GM21737 (cell line): ENCODE data around the gene GYPB.
"Not testable (repeated sequence)": the region's sequence is repeated elsewhere in the genome, so short reads cannot be mapped to it uniquely, and the experiment has no call there.

ENCODE experiments used
- ATAC-seq: cut with Tn5 transposase; IDR thresholded peaks from one replicate; pipeline ENCODE4 v1.9.1; 2021; ENCODE audit warnings: mild to moderate bottlenecking, moderate library complexity; ENCODE audit not compliant: unreplicated experiment

GYPB gene

GRCh38 chr4:143950185-143950584, 69.0 kb downstream of the GYPB start:
- not testable (repeated sequence) for ATAC-seq

- not testable (repeated sequence) for ATAC-seq
These were observed 71.7 kb downstream of the GYPB start for GRCh38 chr4:143947493-143947892.
